Duodenal mucosa (tissue), 2 donors: ENCODE data around the gene EPS8L1.

Experiments used
- H3K27ac ChIP-seq: one replicate; pipeline ENCODE4 v1.7.0; 2013; ENCODE audit warnings: low read depth, low read length
- H3K27me3 ChIP-seq, 2 donors: one replicate each; pipeline ENCODE4 v1.7.0; 2013; ENCODE audit warnings: low read length in 2 of 2, control low read depth in 1 of 2; ENCODE audit not compliant: insufficient read depth in 2 of 2, control insufficient read depth in 1 of 2
- H3K36me3 ChIP-seq, 2 donors: one replicate each; pipeline ENCODE4 v1.7.0; 2013; ENCODE audit warnings: low read length in 2 of 2, control low read depth in 1 of 2; ENCODE audit not compliant: insufficient read depth in 2 of 2, control insufficient read depth in 1 of 2
- H3K4me1 ChIP-seq, 2 donors: one replicate each; pipeline ENCODE4 v1.7.0; 2013; ENCODE audit warnings: low read length in 2 of 2, control low read depth in 1 of 2; ENCODE audit not compliant: insufficient read depth in 2 of 2, control insufficient read depth in 1 of 2
- H3K4me3 ChIP-seq, 2 donors: one replicate each; pipeline ENCODE4 v1.7.0; 2013; ENCODE audit warnings: low read length in 2 of 2, low read depth in 1 of 2
- H3K9ac ChIP-seq, 2 donors: one replicate each; pipeline ENCODE4 v1.7.0; 2013; ENCODE audit warnings: low read length in 2 of 2, low read depth in 1 of 2
- H3K9me3 ChIP-seq, 2 donors: one replicate each; pipeline ENCODE4 v1.7.0; 2013; ENCODE audit warnings: low read length in 2 of 2, control low read depth in 1 of 2; ENCODE audit not compliant: control insufficient read depth in 1 of 2

The EPS8L1 gene

DNA sequence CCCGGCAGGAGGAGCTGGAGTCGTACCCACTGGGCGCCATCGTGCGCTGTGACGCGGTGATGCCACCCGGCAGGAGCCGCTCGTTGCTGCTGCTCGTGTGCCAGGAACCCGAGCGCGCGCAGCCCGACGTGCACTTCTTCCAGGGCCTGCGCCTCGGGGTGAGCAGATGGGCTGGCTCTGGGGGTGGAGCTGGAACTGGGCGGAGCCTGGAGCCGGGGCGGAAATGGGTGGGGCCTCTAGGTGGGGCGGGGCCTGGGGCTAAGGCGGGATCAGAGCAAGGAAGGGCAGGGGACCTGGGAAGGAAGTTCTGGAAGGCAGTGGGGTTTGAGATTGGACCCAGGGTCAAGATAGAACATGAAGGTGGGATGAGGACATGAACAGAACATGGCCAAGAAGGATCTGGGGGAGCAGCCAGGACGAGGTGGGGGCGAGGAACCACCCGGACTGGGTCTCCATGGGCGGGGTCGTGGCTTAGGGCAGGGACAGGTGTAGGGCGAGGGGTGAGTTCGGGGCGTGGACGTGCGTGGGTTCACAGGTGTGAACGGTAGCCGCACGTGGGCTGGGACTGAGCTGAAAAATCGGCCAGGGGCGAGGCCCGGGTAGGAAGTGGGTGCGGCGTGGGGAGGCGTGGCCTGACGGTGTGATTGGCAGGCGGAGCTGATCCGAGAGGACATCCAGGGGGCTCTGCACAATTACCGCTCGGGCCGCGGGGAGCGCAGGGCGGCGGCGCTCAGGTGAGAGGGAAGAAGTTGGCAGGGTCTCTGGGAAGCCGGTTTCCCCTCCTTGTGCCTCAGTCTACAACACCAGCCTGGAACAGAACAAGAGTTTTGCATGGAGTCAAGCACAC is 4.7 kb downstream of the EPS8L1 start:
- peak overlapping the region; percentile 63 to 69 for H3K4me3 ChIP-seq
- peaks cover 19 to 20% of the 10 kb centered on the region in 2 donors for H3K4me1 ChIP-seq
- H3K27ac ChIP-seq = peak overlapping the region; percentile 75
- no peaks in the 10 kb centered on the region for H3K36me3 ChIP-seq
- H3K27me3 ChIP-seq = peaks cover under 1 to 19% of the 10 kb centered on the region in 2 donors
- H3K9ac ChIP-seq = peak overlapping the region; percentile 50 to 54
- no peaks in the 10 kb centered on the region for H3K9me3 ChIP-seq

GRCh38 chr19:55080968-55081769 is 5.5 kb downstream of the EPS8L1 start:
- no peaks in the 10 kb centered on the region for H3K9me3 ChIP-seq
- peaks cover 8 to 25% of the 10 kb centered on the region in 2 donors for H3K27me3 ChIP-seq
- peak overlapping the region; percentile 63 to 69 for H3K4me3 ChIP-seq
- peak overlapping the region; percentile 50 to 54 for H3K9ac ChIP-seq
- peaks cover 15 to 20% of the 10 kb centered on the region in 2 donors for H3K4me1 ChIP-seq
- no peaks in the 10 kb centered on the region for H3K36me3 ChIP-seq
- peak overlapping the region; percentile 75 for H3K27ac ChIP-seq

DNA sequence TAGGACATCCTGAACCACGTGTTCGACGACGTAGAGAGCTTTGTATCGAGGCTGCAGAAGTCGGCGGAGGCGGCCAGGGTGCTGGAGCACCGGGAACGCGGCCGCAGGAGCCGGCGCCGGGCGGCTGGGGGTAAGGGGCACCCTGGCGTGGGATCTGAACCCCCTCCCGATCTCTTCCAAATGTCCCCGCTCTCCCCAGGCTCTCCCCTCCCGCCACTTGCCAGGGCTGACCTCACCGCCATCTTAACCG is 6.0 kb downstream of the EPS8L1 start:
- Histone ChIP-seq H3K4me3 (peak overlapping the region; percentile 15 to 63), H3K27me3 (peaks cover 11 to 28% of the 10 kb centered on the region in 2 donors), H3K36me3 (no peaks in the 10 kb centered on the region), H3K9ac (no peak overlapping the region), H3K27ac (no peak overlapping the region), H3K9me3 (no peaks in the 10 kb centered on the region), H3K4me1 (peaks cover 15 to 20% of the 10 kb centered on the region in 2 donors)

GRCh38 chr19:55082020-55082851 is 6.6 kb downstream of the EPS8L1 start:
- Histone ChIP-seq H3K27me3 (peaks cover 11 to 32% of the 10 kb centered on the region in 2 donors), H3K4me3 (peak overlapping the region; percentile 15 to 63)

GRCh38 chr19:55083004-55083850 is 7.6 kb downstream of the EPS8L1 start:
- Histone ChIP-seq H3K4me1 (peaks cover 24 to 35% of the 10 kb centered on the region in 2 donors), H3K36me3 (no peaks in the 10 kb centered on the region), H3K27me3 (peaks cover 14 to 32% of the 10 kb centered on the region in 2 donors), H3K27ac (no peak overlapping the region), H3K4me3 (no peak overlapping the region), H3K9ac (no peak overlapping the region), H3K9me3 (no peaks in the 10 kb centered on the region)

More at GRCh38 chr19:55082020-55082851, 6.6 kb downstream of the EPS8L1 start:
- Histone ChIP-seq H3K27ac (no peak overlapping the region), H3K4me1 (peaks cover 20 to 25% of the 10 kb centered on the region in 2 donors), H3K36me3 (no peaks in the 10 kb centered on the region), H3K9me3 (no peaks in the 10 kb centered on the region), H3K9ac (no peak overlapping the region)

GRCh38 chr19:55084416-55084815 is 8.7 kb downstream of the EPS8L1 start:
- H3K4me3 ChIP-seq = no peak overlapping the region
- H3K9ac ChIP-seq = no peak overlapping the region
- H3K4me1 ChIP-seq = peaks cover 24 to 35% of the 10 kb centered on the region in 2 donors
- H3K27me3 ChIP-seq = peaks cover 14 to 32% of the 10 kb centered on the region in 2 donors
- H3K27ac ChIP-seq = no peak overlapping the region
- H3K9me3 ChIP-seq = no peaks in the 10 kb centered on the region
- H3K36me3 ChIP-seq = no peaks in the 10 kb centered on the region

GRCh38 chr19:55085923-55086715 is 10.4 kb downstream of the EPS8L1 start:
- no peak overlapping the region for H3K27ac ChIP-seq
- H3K27me3 ChIP-seq = peaks cover 14 to 27% of the 10 kb centered on the region in 2 donors
- no peaks in the 10 kb centered on the region for H3K9me3 ChIP-seq
- H3K4me1 ChIP-seq = peaks cover 9 to 25% of the 10 kb centered on the region in 2 donors
- peaks cover 0 to 7% of the 10 kb centered on the region in 2 donors for H3K36me3 ChIP-seq
- no peak overlapping the region for H3K4me3 ChIP-seq
- no peak overlapping the region for H3K9ac ChIP-seq

DNA sequence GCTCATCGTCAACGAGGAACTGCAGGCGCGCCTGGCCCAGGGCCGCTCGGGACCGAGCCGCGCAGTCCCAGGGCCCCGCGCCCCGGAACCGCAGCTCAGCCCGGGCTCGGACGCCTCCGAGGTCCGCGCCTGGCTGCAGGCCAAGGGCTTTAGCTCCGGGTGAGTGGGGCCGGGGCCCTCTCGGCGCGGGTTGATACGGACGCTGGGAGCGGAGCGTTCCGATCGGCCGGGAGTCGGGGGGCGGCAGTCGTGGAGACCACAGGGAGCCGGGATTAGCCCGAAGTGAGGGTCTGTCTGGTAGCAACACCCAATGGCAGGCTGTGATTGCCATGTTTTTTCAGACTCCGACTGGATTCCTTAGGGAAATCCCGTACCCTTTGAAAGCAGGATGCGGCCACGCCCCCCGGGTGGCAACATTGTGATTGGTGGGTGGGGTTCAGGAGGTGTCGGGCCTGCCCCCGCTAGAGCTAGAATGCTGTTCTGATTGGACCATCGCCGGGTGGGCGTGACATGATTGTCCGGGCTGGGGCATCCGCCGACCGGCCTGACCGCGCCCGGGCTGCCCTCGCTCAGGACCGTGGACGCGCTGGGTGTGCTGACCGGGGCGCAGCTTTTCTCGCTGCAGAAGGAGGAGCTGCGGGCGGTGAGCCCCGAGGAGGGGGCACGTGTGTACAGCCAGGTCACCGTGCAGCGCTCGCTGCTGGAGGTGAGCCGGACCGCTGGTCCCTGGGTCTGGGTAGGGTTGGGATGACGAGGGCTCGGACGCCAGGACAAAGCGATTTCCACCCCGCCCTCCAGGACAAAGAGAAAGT is 11.3 kb downstream of the EPS8L1 start:
- H3K4me1 ChIP-seq = peaks cover 9 to 22% of the 10 kb centered on the region in 2 donors
- peak overlapping the region; percentile 33 to 55 for H3K4me3 ChIP-seq
- H3K36me3 ChIP-seq = peaks cover 0 to 12% of the 10 kb centered on the region in 2 donors
- H3K27me3 ChIP-seq = peaks cover 14 to 24% of the 10 kb centered on the region in 2 donors
- peak overlapping the region; percentile 2 to 29 for H3K9ac ChIP-seq
- H3K9me3 ChIP-seq = no peaks in the 10 kb centered on the region
- H3K27ac ChIP-seq = no peak overlapping the region
